GM18867 (cell line): ENCODE measurements around the gene XPR1.
"Not testable (repeated sequence)": the region's sequence is repeated elsewhere in the genome, so short reads cannot be mapped to it uniquely, and the experiment has no call there.

Experiments used
- ATAC-seq: cut with Tn5 transposase; IDR thresholded peaks from one replicate; pipeline ENCODE4 v1.9.1; 2021; ENCODE audit warnings: mild to moderate bottlenecking, moderate library complexity; ENCODE audit not compliant: unreplicated experiment

Gene XPR1

GRCh38 chr1:180643693-180644092 is 11.9 kb downstream of the XPR1 start:
- no peak for ATAC-seq

DNA sequence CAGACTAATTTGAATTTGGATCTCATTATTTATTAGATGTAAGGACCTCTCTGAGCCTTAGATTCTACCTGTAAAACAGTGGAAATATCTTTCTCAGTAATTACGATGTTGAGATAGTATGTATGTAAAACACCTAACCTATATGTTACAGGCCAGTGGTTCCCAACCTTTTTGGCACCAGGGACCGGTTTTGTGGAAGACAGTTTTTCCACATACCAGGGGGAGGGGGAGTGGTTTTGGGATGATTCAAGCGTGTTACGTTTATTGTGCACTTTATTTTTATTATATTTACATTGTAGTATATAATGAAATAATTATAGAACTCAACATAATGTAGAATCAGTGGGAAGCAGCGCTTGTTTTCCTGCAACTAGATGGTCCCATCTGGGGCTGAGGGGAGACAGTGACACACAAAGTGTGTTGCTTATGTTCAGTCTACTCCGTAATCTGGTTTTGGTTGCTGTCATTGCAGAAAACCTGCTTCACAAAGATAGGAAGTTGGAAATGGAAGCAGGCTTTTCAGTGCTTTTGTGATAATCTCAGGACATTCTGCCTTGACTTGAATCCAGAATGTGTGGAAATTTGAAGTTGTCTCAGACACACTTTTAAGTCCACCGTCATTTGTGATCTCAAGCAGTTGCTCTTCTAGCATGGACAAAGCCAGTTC is 12.8 kb downstream of the XPR1 start:
- ATAC-seq, result no peak

GRCh38 chr1:180645261-180645660 is 13.4 kb downstream of the XPR1 start:
- ATAC-seq, result not testable (repeated sequence)

DNA sequence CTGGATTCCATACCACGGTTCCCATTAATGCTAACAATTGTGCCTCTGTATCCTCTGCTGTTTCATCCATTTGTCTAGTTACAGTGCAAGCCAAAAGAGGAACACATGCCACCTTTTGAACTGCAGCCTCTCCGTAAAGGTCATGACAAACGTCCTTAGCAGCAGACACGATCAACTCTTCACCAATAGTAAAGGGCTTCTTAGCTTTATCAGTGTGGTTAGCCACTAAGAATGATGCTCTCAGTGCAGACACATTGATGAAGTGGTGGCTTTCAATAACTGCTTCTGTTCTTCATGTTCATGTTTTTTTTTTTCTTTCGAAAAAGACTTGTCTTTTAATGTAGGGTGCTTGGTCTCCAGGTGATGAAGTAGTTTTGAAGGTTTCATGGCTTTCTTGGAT is 14.3 kb downstream of the XPR1 start:
- ATAC-seq, result no peak

- ATAC-seq, result no peak
Observed at GRCh38 chr1:180646547-180646946, 14.7 kb downstream of the XPR1 start.

DNA sequence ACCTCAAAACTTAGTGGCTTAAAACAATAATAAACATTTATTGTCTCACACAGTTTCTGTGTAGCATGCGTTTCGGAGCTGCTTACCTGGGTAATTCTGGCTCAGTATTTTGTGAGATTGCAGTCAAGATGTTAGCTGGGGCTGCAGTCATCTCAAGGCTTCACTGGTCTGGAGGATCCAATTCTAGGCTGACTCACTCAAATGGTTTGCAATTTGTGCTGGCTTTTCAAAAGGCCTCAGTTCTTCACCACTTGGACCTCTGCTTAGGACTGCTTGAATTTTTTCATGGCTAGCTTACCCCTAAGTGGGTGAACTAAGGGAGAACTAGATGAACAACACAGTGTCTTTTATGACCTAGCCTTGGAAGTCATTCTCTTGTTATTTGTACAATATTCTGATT is 21.0 kb downstream of the XPR1 start:
- no peak for ATAC-seq

DNA sequence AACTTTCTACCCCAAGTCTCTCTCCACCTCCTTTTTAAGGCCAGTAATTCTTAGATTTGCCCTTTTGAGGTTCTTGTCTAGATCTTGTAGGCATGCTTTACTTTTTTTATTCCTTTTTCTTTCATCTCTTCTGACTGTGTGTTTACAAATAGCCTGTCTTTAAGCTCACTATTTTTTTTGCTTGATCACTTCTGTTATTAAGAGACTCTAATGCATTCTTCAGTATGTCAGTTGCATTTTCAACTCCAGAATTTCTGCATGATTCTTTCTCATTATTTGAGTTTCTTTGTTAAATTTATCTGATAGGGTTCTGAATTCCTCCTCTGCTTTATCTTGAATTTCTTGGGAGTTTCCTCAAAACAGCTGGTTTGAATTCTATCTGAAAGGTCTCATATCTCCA is 30.9 kb downstream of the XPR1 start:
- ATAC-seq, result no peak

- no peak for ATAC-seq
Observed at GRCh38 chr1:180670681-180671080, 38.9 kb downstream of the XPR1 start.

- ATAC-seq, result no peak
Observed at GRCh38 chr1:180672105-180672504, 40.3 kb downstream of the XPR1 start.

- no peak for ATAC-seq
Observed at GRCh38 chr1:180672505-180672904, 40.7 kb downstream of the XPR1 start.

GRCh38 chr1:180674603-180675530 is 43.0 kb downstream of the XPR1 start:
- no peak for ATAC-seq

DNA sequence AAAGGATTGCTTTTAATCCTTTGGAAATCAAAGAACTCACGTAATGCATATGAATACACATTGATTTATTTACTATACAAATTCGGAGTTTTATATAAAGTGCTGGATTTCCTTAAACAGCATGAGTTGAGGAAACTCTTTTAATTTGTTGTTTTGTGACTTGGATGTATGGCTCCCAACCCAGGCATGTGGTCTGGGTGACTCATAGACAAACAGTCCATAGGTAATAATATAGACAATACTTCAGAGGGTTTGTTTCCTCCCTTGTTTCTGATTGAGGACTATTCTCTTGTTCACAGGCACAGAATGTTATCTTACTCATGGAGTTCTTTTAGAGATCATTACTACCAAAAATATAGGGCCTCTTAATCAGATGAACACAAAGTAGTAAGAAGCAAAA is 43.8 kb downstream of the XPR1 start:
- no peak for ATAC-seq

- no peak for ATAC-seq
Observed at GRCh38 chr1:180680558-180681144, 48.8 kb downstream of the XPR1 start.

GRCh38 chr1:180683117-180683516 is 51.3 kb downstream of the XPR1 start:
- ATAC-seq, result not testable (repeated sequence)

GRCh38 chr1:180691322-180691913 is 59.6 kb downstream of the XPR1 start:
- ATAC-seq, result no peak

GRCh38 chr1:180693564-180694244 is 61.9 kb downstream of the XPR1 start:
- ATAC-seq, result no peak

DNA sequence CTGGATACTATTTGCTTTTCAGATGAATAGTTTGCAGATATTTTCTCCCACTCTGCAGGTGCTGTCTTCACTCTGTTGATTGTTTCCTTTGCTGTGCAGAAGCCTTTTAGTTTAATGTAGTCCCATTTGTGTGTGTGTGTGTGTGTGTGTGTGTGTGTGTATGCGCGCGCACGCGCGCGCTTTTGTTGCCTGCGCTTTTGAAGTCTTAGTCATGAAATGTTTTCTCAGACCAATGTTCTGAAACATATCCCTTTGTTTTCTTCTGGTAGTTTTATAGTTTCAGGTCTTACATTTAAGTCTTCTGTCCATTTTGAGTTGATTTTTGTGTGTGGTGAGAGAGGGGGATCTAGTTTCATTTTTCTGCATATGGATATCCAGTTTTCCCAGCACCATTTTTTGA is 63.5 kb downstream of the XPR1 start:
- ATAC-seq, result no peak

GRCh38 chr1:180696361-180696760 is 64.5 kb downstream of the XPR1 start:
- no peak for ATAC-seq

DNA sequence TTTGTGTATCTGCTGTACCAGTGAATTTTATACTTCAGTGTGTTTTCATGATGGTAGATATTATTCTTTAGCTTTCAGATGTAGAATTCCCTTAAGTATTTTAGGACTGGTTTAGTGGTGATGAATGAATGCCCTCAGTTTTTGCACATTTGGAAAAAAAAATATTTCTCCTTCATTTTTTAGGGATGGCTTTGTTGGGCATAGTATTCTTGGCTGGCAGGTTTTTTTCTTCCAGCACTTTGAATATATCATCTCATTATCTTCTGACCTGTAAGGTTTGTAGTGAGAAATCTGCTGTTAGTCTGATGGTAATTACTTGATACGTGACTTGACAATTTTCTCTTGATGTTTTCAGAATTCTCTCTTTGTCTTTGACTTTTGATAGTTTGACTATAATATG is 66.8 kb downstream of the XPR1 start:
- no peak for ATAC-seq

GRCh38 chr1:180702376-180702775 is 70.6 kb downstream of the XPR1 start:
- not testable (repeated sequence) for ATAC-seq

- not testable (repeated sequence) for ATAC-seq
Observed at GRCh38 chr1:180710746-180711145, 78.9 kb downstream of the XPR1 start.
